HG03521 (cell line): Measurements from ENCODE around the gene VWA3A.
"Not testable (repeated sequence)": the region's sequence is repeated elsewhere in the genome, so short reads cannot be mapped to it uniquely, and the experiment has no call there.

Experiments
- ATAC-seq: cut with Tn5 transposase; IDR thresholded peaks from one replicate; pipeline ENCODE4 v1.9.1; 2021; ENCODE audit warnings: mild to moderate bottlenecking, moderate library complexity; ENCODE audit not compliant: unreplicated experiment

VWA3A gene

DNA sequence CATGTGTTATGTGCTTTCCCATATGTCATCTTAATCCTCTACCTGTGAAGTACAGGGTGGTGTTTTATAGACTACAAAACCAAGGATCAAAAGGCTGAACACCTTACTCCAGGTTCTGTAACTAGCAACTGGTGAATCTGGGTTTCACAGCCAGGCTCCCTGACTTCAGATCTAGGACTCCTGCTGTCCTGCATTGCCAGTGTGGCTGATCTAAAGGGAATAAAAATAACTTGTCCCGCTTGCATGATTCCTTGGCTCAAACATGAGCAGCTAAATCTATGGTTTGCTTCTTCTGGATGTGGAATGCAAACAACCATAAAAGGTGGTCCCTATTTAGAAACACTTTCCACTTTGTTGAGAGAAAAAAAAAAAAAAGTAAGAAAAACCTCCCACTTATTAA lies 3.7 kb upstream of the VWA3A start:
- no peak for ATAC-seq

DNA sequence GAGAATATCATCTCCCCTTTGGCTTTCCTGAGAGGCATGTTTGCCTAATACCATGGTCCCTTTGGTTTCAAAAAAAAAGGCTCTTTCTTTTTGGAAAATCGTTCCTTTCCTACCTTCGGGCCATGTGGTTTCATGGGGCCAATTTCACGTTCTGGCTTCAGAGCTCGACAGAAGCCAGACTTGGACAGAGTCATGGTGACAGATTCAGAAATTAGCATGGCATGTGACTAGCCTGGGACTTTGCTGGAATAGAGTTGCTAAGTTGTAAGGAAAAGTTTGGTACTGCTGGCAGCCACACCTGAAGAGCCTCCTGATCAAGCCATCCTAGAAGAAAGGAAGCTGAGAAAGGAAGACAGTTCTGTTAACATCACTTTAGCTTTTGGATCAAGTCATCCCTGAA lies 2.4 kb upstream of the VWA3A start:
- no peak for ATAC-seq

DNA sequence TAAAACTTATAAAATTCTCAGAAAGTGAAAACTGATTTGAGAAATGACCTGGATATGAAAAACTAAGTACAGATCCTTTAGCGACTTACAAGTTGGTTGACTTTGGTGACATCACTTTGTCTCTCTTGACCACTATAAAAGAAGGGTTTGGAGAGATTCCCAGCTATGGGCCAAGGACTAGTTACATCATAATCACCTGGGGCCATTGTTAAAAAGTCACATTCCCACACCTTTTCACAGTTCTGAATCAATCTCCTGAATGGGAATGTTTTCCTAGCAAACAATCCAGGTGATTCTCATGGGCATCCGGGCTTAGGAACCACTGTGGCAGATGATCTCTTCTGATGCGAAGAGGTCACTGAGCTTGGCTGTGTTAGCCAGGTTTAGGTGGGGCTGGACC lies 620 bp upstream of the VWA3A start:
- no peak for ATAC-seq

DNA sequence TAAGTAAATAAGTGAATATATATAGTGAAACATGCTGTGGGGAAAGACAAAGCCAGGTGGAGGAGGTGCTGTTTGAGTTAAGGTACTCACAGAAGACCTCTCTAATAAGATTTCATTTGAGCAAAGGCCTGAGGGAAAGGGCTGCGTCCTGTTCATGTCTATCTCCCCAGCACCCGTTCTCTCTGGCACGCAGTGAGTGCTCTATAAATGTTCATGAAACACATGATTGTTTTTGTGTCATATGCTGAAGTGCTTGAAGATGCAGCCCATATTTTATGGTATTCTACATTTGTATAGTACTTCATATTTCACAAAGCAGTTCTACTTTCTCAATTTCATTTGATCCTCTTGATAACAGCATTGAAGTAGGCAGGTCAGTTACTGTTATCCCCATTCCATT lies 990 bp downstream of the VWA3A start:
- no peak for ATAC-seq

DNA sequence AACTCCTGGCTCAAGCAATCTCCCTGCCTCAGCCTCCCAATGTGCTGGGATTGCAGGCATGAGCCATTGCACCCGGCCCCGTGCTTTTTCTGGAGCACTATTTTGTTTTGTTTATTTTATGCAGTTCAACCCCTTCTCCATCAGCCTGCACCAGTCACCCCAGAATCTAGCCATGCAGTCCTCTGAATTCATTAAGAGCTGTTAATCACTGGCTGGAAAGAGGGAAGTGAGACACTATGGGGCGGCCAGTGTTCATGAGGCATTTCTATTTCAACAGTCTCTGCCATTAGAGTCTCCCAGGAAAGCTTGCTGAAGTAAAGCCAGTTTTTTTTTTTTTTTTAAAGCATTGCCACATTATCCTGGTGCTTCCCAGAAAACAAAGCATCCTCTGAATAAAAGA lies 1.7 kb downstream of the VWA3A start:
- no peak for ATAC-seq

DNA sequence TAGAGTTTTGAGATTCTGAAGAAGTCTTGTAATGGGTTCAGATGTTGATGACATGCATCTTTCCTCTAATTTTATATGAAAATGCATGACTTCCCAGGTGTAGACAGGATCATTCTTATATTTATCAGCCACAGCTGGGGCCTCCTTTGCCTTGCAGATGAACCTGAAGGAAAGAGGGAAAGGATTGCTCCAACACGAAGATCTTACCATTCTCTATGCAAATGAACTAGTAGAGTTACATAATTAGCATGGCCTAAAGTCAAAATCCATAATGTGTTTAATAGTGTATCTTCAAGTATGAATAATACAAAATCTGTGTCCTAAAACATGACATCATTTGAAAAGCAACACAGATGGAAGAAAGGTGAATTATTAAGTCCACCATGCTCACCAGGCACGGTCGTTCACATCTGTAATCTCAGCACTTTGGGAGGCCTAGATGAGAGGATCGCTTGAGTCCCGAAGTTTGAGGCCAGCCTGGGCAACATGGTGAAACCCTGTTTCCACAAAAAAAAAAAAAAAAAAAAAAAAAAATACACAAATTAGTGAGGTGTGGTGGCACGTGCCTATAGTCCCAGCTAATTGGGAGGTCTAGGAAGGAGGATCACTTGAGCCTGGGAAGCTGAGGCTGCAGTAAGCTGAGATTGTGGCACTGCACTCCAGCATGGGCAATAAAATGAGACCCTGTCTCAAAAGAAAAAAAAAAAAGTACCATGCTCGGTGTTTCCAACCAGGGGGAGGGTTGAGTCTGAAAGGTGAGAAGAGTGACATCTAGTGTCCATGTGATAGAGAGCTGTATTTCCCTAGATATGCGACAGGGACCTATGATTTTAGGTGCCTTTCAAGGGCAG lies 6.3 kb downstream of the VWA3A start:
- no peak for ATAC-seq

DNA sequence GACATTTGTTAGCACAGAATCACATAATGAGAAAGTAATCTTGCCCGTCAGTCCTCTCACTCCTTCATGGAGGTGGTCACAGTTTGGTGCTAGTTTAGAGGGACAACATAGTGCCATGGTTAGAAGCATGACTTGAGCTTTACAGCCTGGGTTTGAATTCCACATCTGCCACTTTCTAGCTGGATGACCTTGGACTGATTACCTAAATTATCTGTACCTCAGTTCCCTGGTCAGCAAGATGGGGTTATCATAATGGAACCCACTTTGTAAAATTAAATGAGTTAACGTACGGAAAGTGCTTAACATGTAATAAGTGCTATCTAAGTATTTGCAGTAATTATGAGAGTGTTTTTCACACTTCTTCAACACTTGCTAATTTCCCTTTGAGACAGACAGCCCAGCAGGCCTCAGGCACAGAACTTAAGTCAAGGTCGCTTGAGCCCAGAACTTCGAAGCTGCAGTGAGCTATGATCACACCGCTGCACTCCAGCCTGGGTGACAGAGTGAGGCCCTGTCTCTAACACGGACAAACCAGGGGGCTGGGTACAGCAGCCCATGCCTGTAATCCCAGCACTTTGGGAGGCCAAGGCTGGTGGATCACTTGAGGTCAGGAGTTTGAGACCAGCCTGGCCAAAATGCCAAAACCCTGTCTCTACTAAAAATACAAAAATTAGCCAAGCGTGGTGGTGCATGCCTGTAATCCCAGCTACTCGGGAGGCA lies 7.1 kb downstream of the VWA3A start:
- ATAC-seq: no peak

DNA sequence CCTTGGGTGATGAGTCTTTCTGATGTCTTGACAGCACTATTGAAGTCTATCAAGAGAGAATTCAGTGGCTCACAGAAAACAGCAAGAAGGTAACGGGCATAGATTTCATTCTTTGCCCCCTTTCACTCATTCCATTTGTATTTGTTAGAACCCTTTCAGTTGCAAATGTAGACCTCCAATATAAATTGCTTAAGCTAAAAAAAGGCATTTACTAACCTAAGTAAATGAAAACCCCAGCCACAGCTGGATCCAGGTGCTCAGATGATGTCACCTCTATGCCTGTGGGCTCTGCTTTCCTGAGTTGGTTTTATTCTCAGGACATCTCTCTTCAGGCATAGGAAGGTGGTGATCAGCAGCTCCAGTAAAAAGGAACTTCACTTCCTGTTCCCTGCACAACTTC lies 11.1 kb downstream of the VWA3A start:
- ATAC-seq: no peak

DNA sequence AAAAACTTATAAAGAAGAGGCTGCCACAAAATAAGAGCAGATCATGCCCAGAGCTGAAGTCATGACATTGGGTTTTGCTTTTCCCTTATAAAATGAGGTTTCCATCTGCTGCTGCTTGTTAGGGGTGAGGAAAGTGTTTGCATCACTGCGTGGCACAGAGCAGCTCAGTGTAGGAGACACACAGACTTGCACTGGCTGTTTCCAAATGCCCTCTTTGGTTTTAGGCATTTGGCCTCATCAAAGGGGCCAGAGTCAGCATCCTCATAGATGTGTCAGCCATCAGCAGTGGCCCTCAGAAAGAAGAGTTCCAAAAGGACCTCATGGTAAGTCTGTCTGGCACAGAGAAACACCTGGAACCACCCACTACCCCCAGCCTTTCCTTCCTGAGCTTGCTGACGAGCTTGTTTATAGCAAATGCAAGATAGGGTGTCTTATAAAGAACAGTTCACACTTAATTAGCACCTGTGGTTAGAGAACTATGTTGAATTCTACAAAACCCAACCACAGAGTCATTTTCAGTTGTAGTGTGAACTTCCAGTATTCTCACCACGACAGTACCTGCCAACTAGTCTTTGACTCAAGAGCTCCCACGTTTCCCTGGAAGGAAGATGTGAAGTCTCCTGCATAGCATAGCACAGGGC lies 17.0 kb downstream of the VWA3A start:
- ATAC-seq: no peak

DNA sequence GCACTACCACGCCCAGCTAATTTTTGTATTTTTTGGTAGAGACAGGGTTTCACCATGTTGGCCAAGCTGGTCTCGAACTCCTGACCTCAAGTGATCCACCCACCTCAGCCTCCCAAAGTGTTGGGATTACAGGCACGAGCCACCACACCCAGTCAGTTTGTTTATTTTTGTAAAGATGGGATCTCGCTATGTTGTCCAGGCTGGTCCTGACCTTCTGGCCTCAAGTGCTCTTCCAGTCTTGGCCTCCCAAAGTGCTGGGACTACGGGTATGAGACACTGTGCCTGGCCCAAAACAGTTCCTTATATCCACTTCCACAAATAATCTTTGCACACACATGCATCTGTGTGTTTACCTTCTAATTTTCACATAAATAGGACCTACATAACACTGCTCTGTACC lies 19.3 kb downstream of the VWA3A start:
- ATAC-seq: not testable (repeated sequence)

DNA sequence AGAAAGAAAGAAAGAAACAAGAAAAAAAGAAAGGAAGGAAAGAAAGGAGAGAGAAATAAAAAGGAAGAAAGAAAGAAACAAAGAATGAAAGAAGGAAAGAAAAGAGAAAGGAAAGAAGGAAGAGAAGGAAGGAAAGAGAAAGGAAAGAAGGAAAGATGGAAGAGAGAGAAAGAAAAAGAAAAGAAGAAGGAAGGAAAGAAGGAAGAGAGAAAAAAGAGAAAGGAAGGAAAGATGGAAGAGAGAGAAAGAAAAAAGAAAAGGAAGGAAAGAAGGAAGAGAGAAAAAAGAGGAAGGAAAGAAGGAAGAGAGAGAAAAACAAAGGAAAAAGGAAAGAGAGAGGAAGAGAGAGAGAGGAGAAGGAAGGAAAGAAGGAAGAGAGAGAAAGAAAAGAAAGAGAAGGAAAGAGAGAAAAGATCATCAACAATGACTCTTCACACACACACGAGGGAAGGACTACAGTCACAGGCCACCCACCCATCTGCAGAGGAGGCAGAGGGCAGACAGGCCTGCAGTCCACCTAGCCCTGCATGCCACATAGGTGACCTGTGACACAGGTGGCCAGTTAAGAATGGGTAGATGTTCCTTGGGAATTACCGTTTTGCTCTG lies 23.9 kb downstream of the VWA3A start:
- ATAC-seq: no peak

DNA sequence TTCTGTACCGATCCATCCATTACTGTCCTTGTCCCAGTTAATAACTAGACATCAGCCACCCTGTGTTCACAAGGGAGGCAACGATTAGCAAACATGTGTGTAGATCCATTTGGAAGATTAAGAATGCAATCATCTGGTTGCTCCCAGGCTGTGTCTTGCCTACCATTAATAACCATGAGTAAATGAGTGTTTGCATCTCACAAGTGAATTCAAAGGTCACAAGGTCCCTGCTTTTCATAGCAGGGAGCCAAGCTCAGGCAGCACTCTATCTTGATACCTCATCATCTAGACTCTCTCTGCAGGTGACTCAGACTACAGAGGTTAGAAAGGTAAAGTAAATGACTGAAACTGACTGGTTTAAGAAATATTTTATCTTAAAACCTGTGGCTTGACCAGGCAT lies 25.3 kb downstream of the VWA3A start:
- no peak for ATAC-seq

DNA sequence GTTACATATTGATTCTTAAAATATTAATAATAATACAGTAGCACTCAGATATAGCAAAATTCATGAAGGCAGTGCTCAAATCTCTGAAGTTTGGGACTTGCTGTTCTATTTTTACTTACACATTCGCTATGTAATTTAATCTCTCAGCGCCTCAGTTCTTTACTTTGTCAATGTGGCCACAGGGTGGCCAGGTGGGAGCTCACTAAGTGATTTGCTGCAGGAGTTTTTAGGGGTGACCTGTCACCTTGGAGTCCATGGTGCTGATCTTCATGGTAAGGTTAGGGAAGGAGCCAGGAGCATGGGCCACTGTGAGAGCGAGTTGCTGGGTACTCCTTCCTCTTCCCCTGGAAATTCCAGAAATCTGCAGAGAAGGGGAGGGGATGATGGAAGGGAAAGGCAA lies 28.1 kb downstream of the VWA3A start:
- ATAC-seq: no peak

DNA sequence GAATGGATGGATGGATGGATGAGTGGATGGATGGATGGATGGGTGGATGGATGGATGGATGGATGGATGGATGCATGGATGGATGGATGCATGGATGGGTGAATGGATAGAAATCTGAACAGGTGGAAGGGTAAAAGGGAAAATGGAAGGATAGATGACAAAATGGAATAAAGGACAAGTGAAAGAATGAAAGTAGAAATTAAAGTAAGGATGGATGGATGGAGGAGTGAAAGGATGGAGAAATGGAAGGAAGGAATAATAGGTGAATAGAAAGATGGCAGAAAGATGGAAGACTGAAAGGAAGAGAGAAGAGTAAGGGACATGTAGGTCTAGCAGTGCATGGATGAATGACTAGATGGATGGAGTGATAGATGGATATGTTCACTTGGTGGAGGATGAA lies 29.9 kb downstream of the VWA3A start:
- no peak for ATAC-seq

DNA sequence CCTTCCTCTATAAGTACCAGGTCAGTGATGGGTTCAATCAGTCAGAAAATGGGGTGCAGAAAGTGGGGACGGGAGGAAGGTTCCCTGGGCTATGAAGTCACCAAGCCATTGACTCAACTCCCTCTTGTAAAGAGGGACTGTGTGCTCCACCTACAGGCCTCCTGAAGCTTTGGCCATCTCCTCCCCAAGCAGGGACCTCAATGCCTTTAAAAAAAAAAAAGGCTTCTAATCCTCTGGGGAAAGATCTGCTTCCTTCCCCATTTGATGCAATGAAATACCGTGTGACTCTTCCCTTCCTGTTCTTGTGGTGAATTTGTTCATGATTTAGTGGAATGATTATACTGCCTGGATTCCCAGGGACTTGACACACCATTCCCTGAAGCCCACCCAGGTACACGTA lies 30.8 kb downstream of the VWA3A start:
- ATAC-seq: no peak

DNA sequence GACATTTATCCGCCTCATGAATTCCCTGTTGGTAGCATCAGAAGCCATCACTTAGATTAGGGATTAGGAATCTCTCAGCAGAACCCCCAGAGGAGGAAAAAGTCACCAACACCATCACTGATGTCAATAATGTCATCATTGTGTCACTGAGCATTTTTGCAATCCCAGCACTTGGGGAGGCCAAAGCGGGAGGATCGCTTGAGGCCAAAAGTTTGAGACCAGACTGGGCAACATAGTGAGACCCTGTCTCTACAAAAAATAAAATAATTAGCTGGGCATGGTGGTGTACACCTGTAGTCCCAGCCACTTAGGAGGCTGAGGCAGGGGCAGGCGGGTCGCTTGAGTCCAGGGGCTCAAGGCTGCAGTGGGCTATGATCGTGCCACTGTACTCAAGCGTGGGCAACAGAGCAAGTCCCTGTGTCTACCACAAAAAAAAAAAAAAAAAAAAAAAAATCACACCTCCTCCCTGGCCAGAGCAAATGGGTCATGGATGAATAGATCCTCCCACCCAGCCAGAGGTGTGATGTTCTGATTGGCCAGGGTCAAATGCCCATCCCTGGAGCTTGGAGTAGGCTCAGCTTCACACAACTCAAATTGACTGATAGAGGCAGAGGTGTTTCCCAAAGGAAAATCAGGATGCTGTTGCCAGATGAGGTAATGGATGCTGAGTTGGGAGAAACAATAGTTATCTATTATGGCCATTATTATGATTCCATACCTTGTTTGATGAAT lies 31.6 kb downstream of the VWA3A start:
- ATAC-seq: no peak

DNA sequence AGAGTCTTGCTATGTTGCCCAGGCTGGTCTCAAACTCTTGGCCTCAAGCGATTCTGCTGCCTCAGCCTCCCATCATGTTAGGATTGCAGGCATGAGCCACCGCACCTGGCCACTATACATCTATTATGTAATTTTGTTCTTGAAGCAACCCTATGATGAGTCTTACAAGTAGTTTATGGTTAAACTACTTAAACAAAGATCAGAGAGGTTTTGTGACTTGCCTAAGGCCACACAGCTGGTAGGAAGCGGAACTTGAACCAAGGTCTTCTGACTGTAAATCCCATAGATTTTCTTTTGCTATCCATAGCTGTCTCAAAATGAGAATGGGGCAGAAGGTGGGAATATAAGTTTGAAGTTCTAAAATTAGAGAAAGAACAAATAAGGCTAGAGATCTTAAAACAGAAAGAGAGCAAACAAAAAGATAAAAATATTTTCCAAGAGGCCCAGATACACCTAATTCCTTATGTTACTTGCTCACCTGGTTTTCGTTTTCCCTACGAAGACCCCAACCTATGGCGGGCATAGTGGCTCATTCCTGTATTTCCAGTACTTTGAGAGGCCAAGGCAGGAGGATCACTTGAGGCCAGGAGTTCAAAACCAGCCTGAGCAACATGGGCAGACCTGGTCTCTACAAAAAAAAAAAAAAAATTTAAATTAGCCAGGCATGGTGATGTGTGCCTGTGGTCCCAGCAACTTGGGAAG lies 32.4 kb downstream of the VWA3A start:
- no peak for ATAC-seq

DNA sequence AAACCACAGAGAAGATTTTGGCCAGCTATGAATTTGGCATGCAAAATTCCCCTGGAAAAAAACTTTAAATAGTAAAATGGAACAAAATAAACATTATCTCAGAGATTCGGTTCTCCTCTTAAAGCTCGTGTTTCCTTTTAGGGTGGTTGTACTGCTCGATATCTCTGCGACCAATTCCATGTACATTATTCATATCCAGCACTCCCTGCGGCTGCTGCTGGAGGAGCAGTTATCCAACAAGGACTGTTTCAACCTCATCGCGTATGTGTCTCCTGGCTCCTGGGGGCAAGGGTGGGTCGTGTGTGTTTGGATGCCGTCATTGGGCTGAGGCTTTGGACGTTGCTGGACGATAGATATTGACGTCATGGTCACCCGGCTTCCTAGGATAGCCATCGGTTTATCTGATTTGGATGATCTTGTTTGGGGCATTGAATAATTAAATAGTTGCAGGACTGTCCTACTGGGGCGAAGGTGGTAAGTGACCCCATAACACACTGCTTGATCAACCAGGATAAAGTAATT lies 33.8 kb downstream of the VWA3A start:
- no peak for ATAC-seq

DNA sequence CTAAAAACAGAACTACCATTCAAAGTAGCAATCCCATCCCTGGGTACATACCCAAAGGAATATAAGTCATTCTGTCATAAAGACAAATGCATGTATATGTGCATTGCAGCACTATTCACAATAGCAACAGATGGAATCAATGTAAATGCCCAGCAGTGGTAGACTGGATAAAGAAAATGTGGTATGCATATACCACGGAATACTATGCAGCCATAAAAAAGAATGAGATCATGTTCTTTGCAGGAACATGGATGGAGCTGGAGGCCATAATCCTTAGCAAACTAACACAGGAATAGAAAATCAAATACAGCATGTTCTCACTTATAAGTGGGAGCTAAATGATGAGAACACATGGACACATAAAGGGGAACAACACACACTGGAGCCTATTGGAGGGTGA lies 36.2 kb downstream of the VWA3A start:
- ATAC-seq: not testable (repeated sequence)

DNA sequence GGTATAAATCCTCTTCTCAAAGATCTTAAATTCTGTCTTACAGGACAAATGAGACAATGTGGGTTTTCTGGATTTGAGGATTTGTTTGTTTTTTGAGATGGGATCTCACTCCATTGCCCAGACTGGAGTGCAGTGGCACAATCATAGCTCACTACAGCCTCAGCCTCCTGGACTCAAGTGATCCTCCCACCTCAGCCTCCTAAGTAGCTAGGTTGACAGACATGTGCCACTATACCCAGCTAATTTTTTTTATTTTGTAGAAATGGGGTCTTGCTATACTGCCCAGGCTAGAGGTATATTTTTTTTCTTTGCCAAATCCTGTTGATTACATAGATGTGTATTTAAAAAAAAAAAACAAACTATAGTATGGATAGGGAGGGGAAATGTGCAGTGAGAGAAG lies 38.2 kb downstream of the VWA3A start:
- no peak for ATAC-seq
